GM19099 (cell line): ENCODE results near the gene SIGLECL1.

Experiments
- POLR2A ChIP-seq: IDR thresholded peaks from 3 replicates; pipeline ENCODE4 v1.6.1; 2011; ENCODE audit warnings: low read depth; ENCODE audit not compliant: insufficient read length; ENCODE audit errors: extremely low read depth

SIGLECL1 gene

DNA sequence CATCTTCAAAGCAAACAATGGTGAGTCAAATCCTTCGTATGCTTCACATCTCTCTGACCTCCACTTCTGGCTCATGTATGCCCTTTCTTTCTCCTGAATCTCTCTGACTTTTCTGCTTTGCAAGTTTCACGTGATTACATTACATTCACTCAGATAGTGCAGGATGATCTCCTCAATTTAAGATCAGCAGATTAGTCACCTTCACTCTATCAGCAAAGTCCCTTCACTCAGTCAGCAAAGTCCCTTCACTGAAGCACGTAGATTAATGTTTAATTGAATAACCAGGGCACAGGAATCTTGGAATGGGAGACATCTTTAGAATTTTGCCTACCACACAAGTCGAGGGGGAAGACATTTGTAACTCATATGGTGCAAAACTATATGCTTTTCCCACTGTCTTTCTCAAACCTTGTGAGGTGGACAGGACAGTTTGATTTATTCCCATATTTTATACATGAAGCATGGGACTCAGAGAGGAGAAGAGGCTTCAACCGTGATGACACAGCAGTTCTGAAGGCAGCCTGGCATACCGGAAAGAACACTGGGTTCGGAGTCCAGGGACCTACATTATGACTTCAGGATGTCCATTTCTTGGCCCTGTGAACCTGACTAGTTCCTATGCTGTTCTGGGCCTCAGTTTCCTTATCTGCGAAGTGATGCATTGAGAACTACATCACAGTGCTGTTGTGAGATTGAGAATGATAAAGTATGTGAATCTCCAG lies 23.3 kb downstream of the SIGLECL1 start:
- no peak for TF ChIP-seq POLR2A

DNA sequence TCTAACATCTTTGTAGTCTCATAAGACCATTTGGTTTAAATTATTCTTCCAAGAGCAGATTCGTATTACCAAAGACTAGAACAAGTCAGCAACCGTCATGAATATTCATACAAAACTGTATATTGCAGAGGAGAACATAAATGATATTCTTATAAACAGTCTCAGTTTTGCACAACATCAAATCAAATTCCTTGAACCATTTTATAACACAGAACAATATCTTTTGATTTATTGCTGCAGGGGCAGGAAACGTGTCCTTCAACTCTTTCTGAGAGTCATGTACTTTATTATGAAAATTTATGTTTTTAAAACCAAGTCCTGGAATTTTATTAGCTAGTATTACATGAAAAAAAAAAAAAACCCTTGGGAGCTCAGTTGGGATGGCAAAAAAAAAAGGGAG lies 26.2 kb downstream of the SIGLECL1 start:
- no peak for TF ChIP-seq POLR2A

DNA sequence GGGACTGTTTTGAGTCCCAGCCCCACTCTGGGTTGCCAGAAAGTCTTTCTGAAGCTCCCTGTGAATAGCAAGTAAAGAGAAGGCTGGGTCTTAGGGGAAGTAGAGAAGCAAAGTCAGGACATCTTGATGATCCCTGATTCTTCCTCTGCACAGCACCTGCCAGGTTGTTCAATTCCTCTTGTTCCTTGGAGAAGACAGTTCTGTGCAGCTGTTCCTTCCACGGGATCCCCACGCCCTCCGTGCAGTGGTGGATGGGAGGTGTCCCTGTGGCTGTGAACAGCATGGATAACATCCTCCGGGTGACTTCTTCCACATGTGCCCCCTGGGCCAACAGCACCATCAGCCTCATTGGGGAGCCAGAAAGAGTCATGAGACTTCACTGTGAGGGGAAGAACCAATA lies 31.5 kb downstream of the SIGLECL1 start:
- no peak for TF ChIP-seq POLR2A

DNA sequence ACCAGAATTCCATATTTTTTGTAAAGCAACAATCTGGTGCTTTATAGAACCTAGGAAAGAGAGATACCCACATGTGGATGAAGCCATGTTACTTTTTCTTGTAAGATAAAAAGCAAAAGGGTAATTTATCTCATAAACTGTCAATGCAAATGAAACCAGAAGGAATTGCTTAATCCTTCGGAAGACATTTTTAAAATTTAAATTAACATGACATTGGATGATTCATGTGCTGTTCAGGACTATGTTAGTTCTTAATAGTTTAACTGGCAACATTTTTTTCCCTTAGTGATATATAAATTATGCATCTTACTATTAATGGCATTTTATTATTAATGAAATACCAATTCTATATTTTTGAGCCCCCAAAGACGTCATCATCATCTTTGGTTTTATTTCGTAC lies 34.8 kb downstream of the SIGLECL1 start:
- TF ChIP-seq POLR2A = no peak

DNA sequence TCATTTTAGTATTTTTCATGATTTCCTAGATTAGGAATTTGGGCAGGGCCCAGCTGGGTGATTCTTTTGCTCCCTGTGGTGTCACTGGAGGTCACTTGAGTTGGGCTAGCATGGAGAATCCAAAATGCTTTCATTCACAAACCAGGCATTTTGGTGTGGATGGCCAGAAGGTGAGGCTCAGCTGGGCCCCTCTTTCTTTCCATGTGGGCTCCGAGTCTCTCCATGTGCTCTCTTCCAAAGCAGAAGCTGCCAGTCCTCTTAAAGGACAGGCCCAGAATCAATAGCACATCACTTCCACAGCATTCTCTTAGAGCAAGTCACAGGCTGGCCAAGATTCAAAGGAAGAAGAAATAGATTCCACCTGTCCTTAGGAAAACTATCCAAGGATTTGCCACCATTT lies 38.8 kb downstream of the SIGLECL1 start:
- TF ChIP-seq POLR2A = no peak

DNA sequence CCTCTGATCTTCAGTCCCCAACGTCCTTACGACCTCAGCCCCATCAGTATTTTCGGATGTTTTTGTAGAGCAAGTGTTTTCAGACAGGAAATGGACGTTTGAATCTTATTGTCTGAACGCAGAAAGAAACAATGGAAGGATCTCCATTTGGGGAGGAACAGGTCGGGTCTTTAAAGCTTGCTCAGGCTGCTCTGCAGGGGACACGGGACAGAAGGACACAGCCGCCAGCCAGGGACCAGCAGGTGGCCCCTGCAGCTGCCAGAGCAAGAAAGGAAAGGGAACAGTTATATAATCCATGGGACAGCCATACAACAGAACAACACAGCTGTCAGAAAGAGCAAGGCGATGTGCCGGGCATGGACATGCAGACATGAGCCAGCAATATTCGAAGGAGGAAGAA lies 42.1 kb downstream of the SIGLECL1 start:
- no peak for TF ChIP-seq POLR2A

DNA sequence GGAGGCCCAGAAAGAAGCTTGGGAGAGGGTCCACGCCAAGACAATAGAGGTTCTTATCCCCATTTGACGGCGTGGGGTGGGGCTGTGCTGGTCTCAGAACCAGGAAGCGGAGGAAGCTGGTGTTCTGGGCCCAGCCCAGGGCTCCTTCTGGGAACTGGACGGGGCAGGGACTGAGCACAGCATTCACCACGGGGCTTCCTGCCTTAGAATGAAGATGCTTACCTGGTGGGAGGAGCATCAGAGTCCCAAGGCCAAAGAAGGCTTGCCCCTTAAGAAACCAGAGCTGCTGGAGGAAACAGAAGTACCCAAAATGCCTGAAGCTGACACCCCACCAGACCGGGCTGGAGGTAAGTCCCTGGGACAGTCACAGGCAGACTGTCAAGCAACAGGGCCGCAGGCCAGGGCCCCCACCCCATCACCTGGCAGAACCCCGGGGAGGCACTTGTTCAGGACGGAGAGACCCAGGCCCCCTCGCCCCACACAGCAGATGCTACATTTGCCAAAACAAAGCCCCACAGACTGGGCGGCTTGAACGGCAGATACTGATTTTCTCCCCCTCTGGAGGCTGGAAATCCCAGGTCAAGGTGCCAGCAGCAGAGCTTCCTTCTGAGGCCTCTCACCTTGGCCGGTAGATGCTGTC lies 42.8 kb downstream of the SIGLECL1 start:
- no peak for TF ChIP-seq POLR2A

DNA sequence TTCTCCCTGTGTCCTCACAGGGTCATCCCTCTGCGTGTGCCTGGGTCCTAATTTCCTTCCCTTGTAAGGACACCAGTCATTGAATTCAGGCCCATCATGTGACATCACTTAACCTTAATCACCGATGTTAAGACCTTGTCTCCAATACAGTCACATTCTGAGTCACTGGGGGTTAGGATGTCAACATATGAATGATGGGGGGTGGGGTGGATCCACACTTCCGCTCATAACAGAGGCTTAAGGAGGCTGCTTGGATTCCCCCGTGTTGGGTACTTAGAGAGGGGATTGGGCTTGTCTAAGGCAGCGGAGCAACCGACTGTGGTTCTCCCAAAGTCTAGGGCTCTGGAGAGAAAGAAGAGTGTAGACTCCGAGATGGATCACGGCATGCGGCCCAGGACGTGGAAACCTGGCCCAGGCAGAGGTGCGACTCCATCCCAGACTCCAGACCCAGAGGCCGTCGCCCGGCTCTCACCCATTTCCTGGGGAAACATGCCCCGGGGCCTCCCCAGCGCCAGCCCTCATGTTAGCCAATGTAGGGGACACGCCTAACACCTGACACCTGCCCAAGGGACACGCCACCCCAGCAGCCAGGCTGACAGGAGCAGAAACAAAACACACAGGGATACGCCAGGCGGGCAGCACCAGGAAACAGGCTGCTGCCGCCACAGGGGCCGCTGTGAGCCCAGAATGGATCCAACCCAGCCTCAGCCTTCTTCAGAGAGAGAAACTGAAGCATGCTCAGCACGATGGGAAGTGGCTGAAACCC lies 43.5 kb downstream of the SIGLECL1 start:
- TF ChIP-seq POLR2A = no peak

DNA sequence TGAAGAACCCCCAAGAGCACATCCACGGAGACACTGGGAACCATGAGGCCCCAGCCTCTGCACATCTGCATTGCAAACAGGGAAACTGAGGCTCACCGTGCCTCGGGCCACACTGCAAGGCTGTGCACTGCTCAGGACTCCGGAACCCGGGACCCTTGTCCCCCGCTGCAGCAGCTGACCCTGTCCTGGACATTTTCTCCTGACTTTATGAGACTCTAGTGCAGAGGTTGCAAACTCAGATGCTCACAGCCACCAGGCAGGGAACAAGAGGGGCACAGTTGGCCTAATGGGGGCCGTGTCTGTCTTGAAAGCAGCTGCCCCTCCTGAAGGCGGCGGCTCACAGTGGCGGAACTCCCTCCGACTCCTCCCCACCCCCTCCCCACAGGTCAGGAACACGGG lies 44.1 kb downstream of the SIGLECL1 start:
- no peak for TF ChIP-seq POLR2A

DNA sequence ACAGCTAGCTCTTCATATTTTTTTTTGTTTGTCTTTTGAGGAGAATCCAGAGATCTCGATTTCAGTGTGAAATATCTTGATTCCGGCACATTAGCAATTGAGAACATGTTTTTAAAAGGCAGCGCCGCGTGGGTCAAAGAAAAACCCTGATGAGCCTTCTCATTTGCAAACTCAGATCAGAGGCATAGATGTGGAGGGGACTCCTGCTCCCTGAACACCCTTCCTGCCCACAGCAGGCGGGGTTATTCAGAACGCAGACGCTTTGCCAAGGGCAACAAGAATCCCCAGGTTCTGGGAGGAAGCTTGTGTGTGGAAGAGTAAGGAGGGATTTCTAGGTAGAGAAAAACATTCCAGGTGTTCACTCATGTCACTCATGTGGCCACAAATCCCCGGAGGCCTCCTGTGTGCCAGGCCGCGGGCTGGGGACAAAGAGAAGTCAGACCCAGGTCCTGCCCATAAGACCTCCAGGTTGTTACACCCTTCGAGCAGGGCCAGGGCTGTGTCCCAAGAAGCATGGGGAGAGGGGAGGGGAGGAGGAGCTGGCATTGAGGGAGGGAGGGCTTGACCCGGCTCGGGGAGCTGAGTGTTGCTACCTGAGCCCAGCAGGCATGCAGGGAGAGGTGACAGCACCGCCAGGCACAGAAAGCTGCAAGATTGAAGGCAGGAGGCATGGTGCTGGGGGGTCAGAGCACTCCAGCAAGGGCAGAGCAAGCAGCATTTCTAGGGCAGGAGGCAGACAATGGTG lies 44.7 kb downstream of the SIGLECL1 start:
- no peak for TF ChIP-seq POLR2A

DNA sequence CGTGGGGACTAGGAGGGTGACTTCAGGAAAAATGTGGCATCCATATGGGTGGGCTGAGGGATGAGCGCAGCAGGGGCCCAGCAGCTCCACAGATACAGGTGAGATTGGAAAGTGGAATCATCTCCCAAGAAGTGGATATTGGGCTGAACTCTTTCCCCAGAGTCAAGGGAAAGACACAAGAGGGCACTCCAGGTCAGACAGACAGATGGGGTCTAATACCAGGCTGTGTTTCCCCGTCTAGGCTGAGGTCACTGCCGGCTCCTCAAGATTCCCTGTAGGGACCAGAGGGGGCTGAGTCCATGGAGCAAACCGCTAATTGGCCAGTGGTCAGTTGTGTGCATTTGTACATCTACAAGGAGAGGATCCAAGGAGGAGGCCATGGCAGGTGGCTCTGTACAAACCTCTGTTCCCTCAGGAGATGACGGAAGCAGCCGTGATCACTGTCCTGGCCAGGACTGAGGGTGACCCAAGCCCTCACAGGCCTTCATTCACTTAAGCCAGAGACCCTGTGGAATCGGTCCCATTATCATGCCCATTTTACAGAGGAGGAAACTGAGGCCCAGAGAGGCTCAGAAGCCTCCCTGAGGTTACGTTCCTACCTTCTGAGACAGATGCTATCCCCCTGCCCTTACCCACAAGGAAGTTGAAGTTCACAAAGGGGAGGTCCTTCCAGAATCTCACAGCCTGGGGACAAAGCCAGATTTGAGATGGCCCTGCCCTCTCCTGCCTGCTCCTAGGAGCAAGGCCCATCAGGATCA lies 45.6 kb downstream of the SIGLECL1 start:
- TF ChIP-seq POLR2A = no peak

DNA sequence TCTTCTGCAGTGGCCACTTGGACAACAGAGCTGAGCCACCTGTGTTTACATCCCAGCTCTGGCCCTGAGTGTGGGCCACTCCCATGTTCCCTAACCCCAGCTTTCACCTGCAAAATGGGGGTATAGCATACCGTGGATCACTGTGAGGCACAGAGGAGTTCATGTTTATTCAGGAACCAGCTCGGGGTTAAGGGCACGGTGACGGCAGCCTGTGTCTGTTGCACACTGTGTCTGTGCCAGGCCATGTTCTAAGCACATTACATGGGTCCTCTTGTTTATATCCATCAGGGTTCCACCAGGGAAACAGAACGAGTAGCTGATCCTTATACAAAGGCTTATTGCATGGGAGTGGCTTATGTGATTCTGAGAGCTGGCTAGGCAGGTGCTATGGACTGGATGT lies 46.5 kb downstream of the SIGLECL1 start:
- no peak for TF ChIP-seq POLR2A

DNA sequence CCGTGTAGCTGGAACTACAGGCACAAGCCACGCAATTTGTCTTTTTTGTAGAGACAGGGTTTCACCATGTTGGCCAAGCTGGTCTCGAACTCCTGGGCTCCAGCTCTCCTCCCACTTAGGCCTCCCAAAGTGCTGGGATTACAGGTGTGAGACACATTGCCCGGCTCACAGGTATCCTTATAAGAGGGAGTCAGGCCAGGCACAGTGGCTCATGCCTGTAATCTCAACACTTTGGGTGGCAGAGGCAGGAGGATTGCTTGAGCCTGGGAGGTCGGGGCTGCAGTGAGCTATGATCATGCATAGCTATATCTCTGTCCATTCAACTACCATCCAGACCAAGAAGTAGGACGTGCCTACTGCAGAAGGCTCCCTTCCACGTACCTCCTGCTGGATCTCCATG lies 50.4 kb downstream of the SIGLECL1 start:
- TF ChIP-seq POLR2A = no peak

DNA sequence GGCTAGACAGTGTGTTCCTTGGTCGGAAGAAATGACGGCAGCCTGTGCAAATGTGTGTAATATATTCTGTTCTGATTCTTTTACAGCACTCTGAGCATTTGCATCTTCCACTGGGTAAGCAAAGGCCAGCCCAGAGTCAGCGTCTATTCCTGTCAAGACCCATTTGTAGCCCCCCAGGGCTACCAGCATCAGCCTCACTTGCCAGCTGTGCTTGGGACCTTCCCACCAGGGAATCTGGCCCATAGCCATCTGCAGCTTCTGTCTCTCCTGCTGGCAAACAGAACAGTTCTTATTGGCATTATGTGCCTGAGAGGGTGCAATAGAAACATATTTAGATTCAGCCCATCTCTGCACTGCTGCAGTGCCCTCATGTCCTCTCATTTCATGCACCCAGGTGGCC lies 54.6 kb downstream of the SIGLECL1 start:
- TF ChIP-seq POLR2A = no peak
